ENCODE results near the gene SERGEF. TPM values are rescaled to one million over a fixed set of nuclear protein-coding genes. Genes with fewer than 3 reads are reported as not detected.

The SERGEF gene
- total RNA-seq, 1 experiment from 2014 or later, result 28.7 TPM

GRCh38 chr11:17776212-17776875, 236.5 kb downstream of the SERGEF start:
- intact Hi-C loops (cut with micrococcal nuclease; ENCODE audit: unreplicated experiment), result no loop called here
- Histone ChIP-seq H3K4me3 (no peak overlapping the region), H3K36me3 (ENCODE audit: low read depth) (no peaks in the 10 kb centered on the region), H4K20me1 (ENCODE audit: insufficient read depth) (no peaks in the 10 kb centered on the region), H3K27ac (no peak overlapping the region), H3K4me1 (replicated peaks; ENCODE audit: insufficient read depth) (no peaks in the 10 kb centered on the region), H3K9me3 (ENCODE audit: insufficient read depth, low read depth) (no peaks in the 10 kb centered on the region), H2AFZ (no peak overlapping the region), H3K27me3 (ENCODE audit: insufficient read depth, low read depth) (peaks cover 30% of the 10 kb centered on the region; the same call in 1 of the 2 replicates), H3K4me2 (no peak overlapping the region), H3F3A (ENCODE audit: insufficient read depth, low read depth) (no peaks in the 10 kb centered on the region), H3K79me2 (ENCODE audit: low read depth) (no peaks in the 10 kb centered on the region), H3K9me2 (ENCODE audit: insufficient read depth) (no peaks in the 10 kb centered on the region)
- TF ChIP-seq CTCF (conservative IDR thresholded peaks at IDR 0.05) (no peak), EZH2 (IDR thresholded peaks at IDR 0.05; ENCODE audit: low read depth) (no peak)
- ChIA-PET CTCF (interaction anchor here (0.5 kb wide), 1 partner anchor 263 kb away, joined by 3 read pairs; no protein-coding TSS in a partner anchor), POLR2A (ENCODE audit: unreplicated experiment) (no interaction called here)
- DNase-seq, result no peak
- BruUV-seq (replicated peaks), result no TSS peak

GRCh38 chr11:17775507-17776211, 237.2 kb downstream of the SERGEF start:
- no peak for DNase-seq
- Histone ChIP-seq H2AFZ (no peak overlapping the region), H3K9me3 (ENCODE audit: insufficient read depth, low read depth) (no peaks in the 10 kb centered on the region), H3K4me1 (replicated peaks; ENCODE audit: insufficient read depth) (no peaks in the 10 kb centered on the region), H3F3A (ENCODE audit: insufficient read depth, low read depth) (no peaks in the 10 kb centered on the region), H3K4me3 (no peak overlapping the region), H3K4me2 (no peak overlapping the region), H3K27ac (no peak overlapping the region), H3K9me2 (ENCODE audit: insufficient read depth) (no peaks in the 10 kb centered on the region), H4K20me1 (ENCODE audit: insufficient read depth) (no peaks in the 10 kb centered on the region), H3K79me2 (ENCODE audit: low read depth) (no peaks in the 10 kb centered on the region), H3K36me3 (ENCODE audit: low read depth) (no peaks in the 10 kb centered on the region), H3K27me3 (ENCODE audit: insufficient read depth, low read depth) (peaks cover 36% of the 10 kb centered on the region; the same call in 1 of the 2 replicates)
- no peak for TF ChIP-seq CTCF (conservative IDR thresholded peaks at IDR 0.05)
- intact Hi-C loops (cut with micrococcal nuclease; ENCODE audit: unreplicated experiment), result no loop called here
- POLR2A ChIA-PET (ENCODE audit: unreplicated experiment), result no interaction called here
- no TSS peak for BruUV-seq (replicated peaks)
- CTCF ChIA-PET, result interaction anchor here (0.5 kb wide), 1 partner anchor 262 kb away, joined by 3 read pairs; no protein-coding TSS in a partner anchor

- ChIA-PET POLR2A (ENCODE audit: unreplicated experiment) (interaction anchor here (0.6 kb wide), 1 partner anchor 8 kb away, joined by 3 read pairs; no protein-coding TSS in a partner anchor), CTCF (no interaction called here)
- intact Hi-C loops (cut with micrococcal nuclease; ENCODE audit: unreplicated experiment), result no loop called here
Measured at GRCh38 chr11:17775035-17775348, 237.9 kb downstream of the SERGEF start.

More at GRCh38 chr11:17775035-17775348, 237.9 kb downstream of the SERGEF start:
- DNase-seq, result no peak
- H3K79me2 ChIP-seq (ENCODE audit: low read depth), result no peaks in the 10 kb centered on the region
- H3K36me3 ChIP-seq (ENCODE audit: low read depth), result no peaks in the 10 kb centered on the region
- BruUV-seq (replicated peaks), result no TSS peak
- no peak overlapping the region for H3K4me2 ChIP-seq
- no peak overlapping the region for H2AFZ ChIP-seq
- H3K9me3 ChIP-seq (ENCODE audit: insufficient read depth, low read depth), result no peaks in the 10 kb centered on the region
- no peaks in the 10 kb centered on the region for H3F3A ChIP-seq (ENCODE audit: insufficient read depth, low read depth)
- H3K9me2 ChIP-seq (ENCODE audit: insufficient read depth), result no peaks in the 10 kb centered on the region
- TF ChIP-seq EZH2 (IDR thresholded peaks at IDR 0.05; ENCODE audit: low read depth) (no peak), CTCF (conservative IDR thresholded peaks at IDR 0.05) (no peak)
- no peaks in the 10 kb centered on the region for H4K20me1 ChIP-seq (ENCODE audit: insufficient read depth)
- no peaks in the 10 kb centered on the region for H3K4me1 ChIP-seq (replicated peaks; ENCODE audit: insufficient read depth)
- H3K27ac ChIP-seq, result no peak overlapping the region
- H3K27me3 ChIP-seq (ENCODE audit: insufficient read depth, low read depth), result peaks cover 36% of the 10 kb centered on the region; the same call in 1 of the 2 replicates
- H3K4me3 ChIP-seq, result no peak overlapping the region

Measured in PC-9 (cell line).